GM21526 (cell line): ENCODE data around the gene ZAR1L.
"Not testable (repeated sequence)": the region's sequence is repeated elsewhere in the genome, so short reads cannot be mapped to it uniquely, and the experiment has no call there.

Experiments used
- ATAC-seq: cut with Tn5 transposase; IDR thresholded peaks from one replicate; pipeline ENCODE4 v1.9.1; 2021; ENCODE audit warnings: moderate library complexity; ENCODE audit not compliant: unreplicated experiment, low FRiP score

ZAR1L gene

GRCh38 chr13:32315238-32316027 is at the start of gene ZAR1L, which contains the start of gene BRCA2:
TSS of gene ZAR1L (minus strand) at chr13:32315363. CDS start at chr13:32311925, 3,438 bp downstream.
TSS of gene BRCA2 (plus strand) at chr13:32315508. CDS start at chr13:32316461, 953 bp downstream.
- peak; percentile 93 for ATAC-seq

- ATAC-seq = no peak
Measured at GRCh38 chr13:32362574-32362973, 47.4 kb upstream of the ZAR1L start.

GRCh38 chr13:32355935-32356334 is 40.8 kb upstream of the ZAR1L start:
- not testable (repeated sequence) for ATAC-seq

- ATAC-seq = no peak
Measured at GRCh38 chr13:32354040-32354439, 38.9 kb upstream of the ZAR1L start.

- not testable (repeated sequence) for ATAC-seq
Measured at GRCh38 chr13:32350839-32351441, 35.8 kb upstream of the ZAR1L start.

- ATAC-seq = no peak
Measured at GRCh38 chr13:32347651-32348050, 32.5 kb upstream of the ZAR1L start.

GRCh38 chr13:32340914-32341313 is 25.8 kb upstream of the ZAR1L start:
- no peak for ATAC-seq

- no peak for ATAC-seq
Measured at GRCh38 chr13:32334671-32335070, 19.5 kb upstream of the ZAR1L start.

GRCh38 chr13:32330441-32330840 is 15.3 kb upstream of the ZAR1L start:
- no peak for ATAC-seq

GRCh38 chr13:32323912-32324311 is 8.7 kb upstream of the ZAR1L start:
- no peak for ATAC-seq

- ATAC-seq = no peak
Measured at GRCh38 chr13:32320528-32320927, 5.4 kb upstream of the ZAR1L start.

- ATAC-seq = no peak
Measured at GRCh38 chr13:32317716-32318465, 2.7 kb upstream of the ZAR1L start.

- no peak for ATAC-seq
Measured at GRCh38 chr13:32316501-32316900, 1.3 kb upstream of the ZAR1L start.

- peak; percentile 42 for ATAC-seq
Measured at GRCh38 chr13:32316028-32316339, 821 bp upstream of the ZAR1L start.

- no peak for ATAC-seq
Measured at GRCh38 chr13:32314271-32315237, 609 bp downstream of the ZAR1L start.

- ATAC-seq = no peak
Measured at GRCh38 chr13:32311188-32311897, 3.8 kb downstream of the ZAR1L start.

GRCh38 chr13:32310134-32310706 is 4.9 kb downstream of the ZAR1L start:
- peak; percentile 62 for ATAC-seq

- no peak for ATAC-seq
Measured at GRCh38 chr13:32309312-32310133, 5.6 kb downstream of the ZAR1L start.
